Measurements from ENCODE around the gene MMAB. TPM values are rescaled to one million over a fixed set of nuclear protein-coding genes. Genes with fewer than 3 reads are reported as not detected.

Gene MMAB
- total RNA-seq, 1 experiment from 2014 or later: 24.3 TPM

GRCh38 chr12:109575683-109576082, 2.4 kb upstream of the MMAB start:
- H3K9ac ChIP-seq (ENCODE audit: extremely low read depth, insufficient read length, low read length): peak overlapping the region; percentile 33
- Mint-ChIP-seq H3K4me1 (peaks cover 14 to 18% of the 10 kb centered on the region in 2 experiments), H3K27me3 (ENCODE audit: low read depth) (no peaks in the 10 kb centered on the region), H3K9me3 (no peaks in the 10 kb centered on the region), H3K27ac (0 out of 7 replicates have a peak overlapping the region, but pooled peaks of 1 of the 3 experiments have one; percentile 36), H3K4me3 (no peak overlapping the region), H3K36me3 (ENCODE audit: insufficient read depth in 1 of 3, low read depth in 3 of 3) (peaks cover 7 to 54% (median 46%) of the 10 kb centered on the region in 3 experiments; a peak in 6 of 7 replicates)
- H3K4me2 ChIP-seq (ENCODE audit: insufficient read depth, insufficient read length, low read length): no peak overlapping the region
- no peak overlapping the region for H4K5ac ChIP-seq (ENCODE audit: insufficient read length, low read depth, low read length)
- H3K14ac ChIP-seq (ENCODE audit: insufficient read depth, low read length): no peak overlapping the region
- no peak overlapping the region for H4K8ac ChIP-seq (replicated peaks; ENCODE audit: insufficient read length, low read depth, low read length)
- H3T11ph ChIP-seq (ENCODE audit: low read length): no peak overlapping the region
- H3K9me3 ChIP-seq (ENCODE audit: control insufficient read depth, low read depth, low read length): no peaks in the 10 kb centered on the region
- H4K91ac ChIP-seq (ENCODE audit: insufficient read length, low read depth, low read length): no peak overlapping the region
- H2BK12ac ChIP-seq (ENCODE audit: insufficient read length, low read depth, low read length): no peak overlapping the region
- H2AFZ ChIP-seq (ENCODE audit: low read length): no peak overlapping the region
- H3K27me3 ChIP-seq (ENCODE audit: insufficient read depth, low read length): no peaks in the 10 kb centered on the region
- DNase-seq: no peak
- H2BK120ac ChIP-seq (ENCODE audit: low read depth, low read length, poor library complexity, severe bottlenecking): no peak overlapping the region
- peaks cover 6% of the 10 kb centered on the region; the same call in 1 of the 2 replicates for H3K4me1 ChIP-seq (ENCODE audit: insufficient read depth, low read length)
- no peak overlapping the region for H3K18ac ChIP-seq (ENCODE audit: insufficient read length, low read depth, low read length)
- no peaks in the 10 kb centered on the region for H4K20me1 ChIP-seq (ENCODE audit: control insufficient read depth, insufficient read depth, insufficient read length)
- H3K27ac ChIP-seq (ENCODE audit: insufficient read length, low read depth, low read length): no peak overlapping the region
- no CpG with 5 or more reads among the region's 3 CpGs for WGBS (ENCODE audit: extremely low coverage, insufficient read length, low lambda C conversion rate)
- no peak overlapping the region for H3K4ac ChIP-seq (ENCODE audit: low read depth, low read length)
- no peaks in the 10 kb centered on the region; the same call in 1 of the 2 replicates for H3K79me2 ChIP-seq (ENCODE audit: insufficient read depth, low read length)
- no peak overlapping the region for H3K23ac ChIP-seq (ENCODE audit: insufficient read length, low read depth, low read length)
- H3K79me1 ChIP-seq (ENCODE audit: insufficient read depth, low read depth, low read length, poor library complexity, severe bottlenecking): no peaks in the 10 kb centered on the region
- H3K56ac ChIP-seq (ENCODE audit: insufficient read length, low read depth, low read length): no peak overlapping the region
- no peak overlapping the region for H2BK15ac ChIP-seq (ENCODE audit: low read depth, low read length)
- TF ChIP-seq CTCF (conservative IDR thresholded peaks at IDR 0.05): no peak
- H3K23me2 ChIP-seq (ENCODE audit: insufficient read length, low read depth, low read length, poor library complexity, severe bottlenecking): no peaks in the 10 kb centered on the region
- H2BK20ac ChIP-seq (ENCODE audit: low read depth, low read length, poor library complexity, severe bottlenecking): no peak overlapping the region
- no peak overlapping the region for H2BK5ac ChIP-seq (ENCODE audit: insufficient read length, low read length)
- H2AK5ac ChIP-seq (ENCODE audit: insufficient read length, low read length): no peak overlapping the region
